GM21717 (cell line): ENCODE data around the gene RPP25.

Experiments used
- ATAC-seq: cut with Tn5 transposase; IDR thresholded peaks from one replicate; pipeline ENCODE4 v1.9.1; 2021; ENCODE audit warnings: mild to moderate bottlenecking, moderate library complexity; ENCODE audit not compliant: unreplicated experiment

RPP25 gene

GRCh38 chr15:74956648-74957475 is at the start of gene RPP25:
Gene RPP25, minus strand, starts transcription at chr15:74956772. Its CDS starts 189 bp downstream, at chr15:74956583.
- ATAC-seq, result peak; percentile 67

- no peak for ATAC-seq
Measured at GRCh38 chr15:75002398-75002797, 45.8 kb upstream of the RPP25 start.

- ATAC-seq, result no peak
Measured at GRCh38 chr15:75001310-75001709, 44.7 kb upstream of the RPP25 start.

- ATAC-seq, result no peak
Measured at GRCh38 chr15:74997543-74997942, 41.0 kb upstream of the RPP25 start.

- ATAC-seq, result no peak
Measured at GRCh38 chr15:74997141-74997540, 40.6 kb upstream of the RPP25 start.

GRCh38 chr15:74995779-74996765 is 39.5 kb upstream of the RPP25 start:
- ATAC-seq, result no peak

GRCh38 chr15:74995182-74995778 is 38.7 kb upstream of the RPP25 start, which contains the start of gene SCAMP5:
Gene SCAMP5, plus strand, starts transcription at chr15:74995563. Its CDS starts 16,277 bp downstream, at chr15:75011840.
- ATAC-seq, result peak; percentile 67

GRCh38 chr15:74994685-74995084 is 38.1 kb upstream of the RPP25 start:
- ATAC-seq, result no peak

GRCh38 chr15:74994236-74994635 is 37.7 kb upstream of the RPP25 start:
- ATAC-seq, result no peak

- no peak for ATAC-seq
Measured at GRCh38 chr15:74992619-74993018, 36.0 kb upstream of the RPP25 start.

GRCh38 chr15:74989527-74989926 is 33.0 kb upstream of the RPP25 start:
- ATAC-seq, result no peak

GRCh38 chr15:74988007-74988800 is 31.6 kb upstream of the RPP25 start:
- ATAC-seq, result no peak

- no peak for ATAC-seq
Measured at GRCh38 chr15:74983725-74984231, 27.2 kb upstream of the RPP25 start.

GRCh38 chr15:74982183-74982582 is 25.6 kb upstream of the RPP25 start:
- ATAC-seq, result no peak

GRCh38 chr15:74978503-74978902 is 21.9 kb upstream of the RPP25 start:
- no peak for ATAC-seq

GRCh38 chr15:74978077-74978476 is 21.5 kb upstream of the RPP25 start:
- ATAC-seq, result no peak

- no peak for ATAC-seq
Measured at GRCh38 chr15:74977599-74977998, 21.0 kb upstream of the RPP25 start.

- no peak for ATAC-seq
Measured at GRCh38 chr15:74976159-74976558, 19.6 kb upstream of the RPP25 start.

- ATAC-seq, result no peak
Measured at GRCh38 chr15:74967670-74968069, 11.1 kb upstream of the RPP25 start.

GRCh38 chr15:74964794-74965193 is 8.2 kb upstream of the RPP25 start:
- ATAC-seq, result no peak
